Activated CD4-positive, alpha-beta T cell treated with anti-CD3 and anti-CD28 coated beads for 48 hours (primary cell): Measurements from ENCODE around the gene LARGE2.

ENCODE experiments used
- DNase-seq: peaks from one replicate; pipeline ENCODE4 v3.0.0-alpha.2; 2020

The LARGE2 gene

GRCh38 chr11:45922425-45923082 is at the start of gene LARGE2:
TSS of gene LARGE2 (plus strand) at chr11:45922656. CDS start at chr11:45922883, 227 bp downstream.
- no peak for DNase-seq

- DNase-seq = no peak
These were observed 46.1 kb upstream of the LARGE2 start for GRCh38 chr11:45876401-45876800.

- DNase-seq = no peak
These were observed 45.2 kb upstream of the LARGE2 start for GRCh38 chr11:45877221-45877620.

DNA sequence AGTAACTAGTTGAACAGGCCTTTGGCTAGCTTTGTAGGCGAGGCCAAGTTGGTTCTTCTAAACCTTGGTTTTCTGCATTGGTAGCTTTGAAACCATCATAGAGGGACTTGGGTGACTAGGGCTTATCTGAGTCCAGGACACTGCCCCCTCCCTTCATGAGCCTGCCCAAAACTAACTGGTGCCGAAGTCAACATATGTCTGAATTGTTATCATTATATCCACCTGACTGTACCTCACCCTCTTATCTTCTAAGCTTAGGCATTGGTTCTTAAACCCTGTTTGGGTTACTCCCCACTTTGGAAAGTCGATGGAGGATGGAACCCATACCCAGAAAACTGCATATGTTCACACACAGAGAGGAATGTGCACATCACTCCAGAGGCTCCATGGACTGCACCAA is 44.6 kb upstream of the LARGE2 start:
- DNase-seq = no peak

DNA sequence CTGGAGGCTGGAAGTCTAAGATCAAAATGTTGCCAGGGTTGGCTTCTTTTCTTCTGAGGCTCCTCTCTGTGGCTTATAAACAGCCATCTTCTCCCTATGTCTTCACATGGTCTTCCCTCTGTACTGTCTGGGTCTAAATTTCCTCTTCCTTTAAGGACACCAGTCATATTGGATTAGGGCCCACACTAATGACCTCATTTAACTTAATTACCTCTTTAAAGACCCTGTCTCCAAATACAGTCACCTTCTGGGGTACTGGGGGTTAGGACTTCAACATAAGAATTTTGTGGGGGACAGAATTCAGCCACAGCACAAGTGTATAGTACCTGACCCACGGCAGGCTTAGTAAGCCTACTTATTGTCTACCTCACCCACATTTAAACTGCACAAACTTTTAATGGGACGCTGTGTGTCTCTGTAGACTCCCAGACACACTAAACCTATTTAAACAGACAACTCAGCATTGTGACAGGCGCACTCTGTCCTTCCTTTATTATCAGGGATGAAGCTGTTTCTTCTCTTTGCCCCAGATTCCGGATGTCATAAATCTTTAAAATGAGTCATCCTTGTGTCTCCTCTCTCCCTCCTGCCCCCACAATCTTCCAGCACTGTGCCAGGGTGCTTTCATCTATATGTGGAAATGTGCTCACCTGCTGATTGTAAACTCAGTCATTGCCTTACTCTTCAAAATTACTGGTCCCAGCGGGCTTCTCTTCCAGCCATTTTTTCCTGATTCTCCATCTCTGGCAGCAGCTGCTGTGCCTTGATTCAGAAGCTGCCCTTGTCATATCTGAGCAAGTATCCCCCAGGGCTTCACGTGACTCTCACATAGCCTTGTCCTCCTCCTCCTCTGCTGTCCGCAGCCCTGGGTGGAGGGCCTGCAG is 42.4 kb upstream of the LARGE2 start:
- DNase-seq = no peak

- no peak for DNase-seq
These were observed 41.5 kb upstream of the LARGE2 start for GRCh38 chr11:45880772-45881570.

DNA sequence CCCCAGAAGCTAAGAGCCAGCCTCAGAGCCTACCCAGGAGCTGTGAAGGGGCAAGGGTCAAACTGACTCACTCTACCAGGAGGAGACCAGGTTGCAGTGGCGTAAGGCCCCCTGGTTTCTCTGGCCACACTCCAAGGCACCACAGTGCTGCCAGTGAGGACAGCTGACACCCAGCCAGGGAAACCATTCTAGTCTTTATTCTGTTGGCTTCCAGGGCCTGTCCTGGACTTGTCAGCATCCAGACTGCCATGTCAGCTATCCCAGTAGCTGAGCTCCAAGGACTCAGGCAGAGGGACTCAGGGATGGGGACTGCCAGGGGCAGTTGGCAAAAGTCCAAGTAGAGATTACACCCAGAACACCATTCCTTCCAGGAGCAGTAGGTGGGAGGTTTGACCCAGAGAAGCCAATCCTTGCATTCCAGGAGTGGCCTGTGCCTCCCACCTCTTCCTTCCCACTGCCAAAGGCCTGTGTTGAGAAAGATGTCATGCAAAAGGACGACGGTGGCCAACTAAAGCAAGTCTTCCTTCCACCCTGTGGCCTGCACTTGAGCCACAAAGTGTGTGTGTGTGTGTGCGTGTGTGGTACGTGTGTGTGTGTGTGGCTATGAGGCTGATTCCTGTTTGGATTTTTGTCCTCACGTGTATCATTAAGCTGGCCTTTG is 40.6 kb upstream of the LARGE2 start:
- DNase-seq = no peak

DNA sequence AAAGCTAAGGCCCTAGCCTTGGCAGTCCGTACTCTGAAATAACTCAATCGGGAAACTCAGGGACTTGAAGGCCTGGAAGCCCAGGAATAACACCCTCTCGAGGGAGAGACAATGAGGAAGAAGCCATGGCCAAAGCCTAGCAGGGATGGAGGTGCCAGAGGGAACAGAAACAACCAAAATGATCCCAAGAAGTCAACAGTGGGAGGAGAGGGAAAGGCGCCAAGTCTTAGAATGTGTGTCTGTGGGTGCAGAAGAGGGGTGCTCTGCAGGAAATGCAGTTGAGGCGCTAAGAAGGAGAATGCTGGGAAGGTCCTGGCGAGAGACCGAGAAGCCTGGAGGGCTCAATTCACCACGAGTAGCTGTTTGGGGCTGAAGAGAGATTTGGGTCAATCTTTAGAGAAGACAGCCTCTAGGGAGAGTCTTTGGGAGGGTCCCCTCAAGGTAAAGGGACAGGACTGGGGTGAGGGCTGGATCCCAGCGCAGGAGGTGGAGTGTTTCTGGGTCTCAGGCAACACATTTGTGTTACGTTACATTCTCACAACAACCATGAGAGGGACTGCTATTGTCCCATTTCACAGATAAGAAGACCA is 37.8 kb upstream of the LARGE2 start:
- no peak for DNase-seq

GRCh38 chr11:45885274-45885920 is 37.1 kb upstream of the LARGE2 start, which contains the start of gene MAPK8IP1:
TSS of gene MAPK8IP1 (plus strand) at chr11:45885651. CDS start at chr11:45885821, 170 bp downstream.
- DNase-seq = peak; percentile 59

GRCh38 chr11:45885921-45886721 is 36.3 kb upstream of the LARGE2 start:
- DNase-seq = no peak

- no peak for DNase-seq
These were observed 35.5 kb upstream of the LARGE2 start for GRCh38 chr11:45886816-45887520.

DNA sequence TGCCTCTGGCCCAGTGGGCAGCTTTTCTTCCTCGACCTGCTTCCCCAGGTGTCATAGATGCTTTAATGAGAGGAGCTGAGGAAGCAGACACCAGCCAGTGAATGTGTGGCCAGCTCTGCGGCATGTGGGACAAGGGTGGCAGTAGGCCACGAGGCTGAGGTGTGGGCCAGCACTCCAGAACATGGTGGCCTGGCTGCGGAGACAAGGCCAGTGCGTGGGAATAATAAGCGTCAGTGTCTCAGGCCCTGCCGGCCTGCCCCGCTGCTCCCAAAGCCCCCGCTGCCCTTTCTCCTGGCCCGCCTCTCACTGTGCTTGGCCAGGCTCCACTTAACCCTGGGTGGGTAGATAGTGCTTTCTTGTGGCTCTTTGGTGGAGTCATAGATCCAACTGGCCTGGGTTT is 34.9 kb upstream of the LARGE2 start:
- DNase-seq = no peak

GRCh38 chr11:45889555-45889954 is 32.9 kb upstream of the LARGE2 start:
- DNase-seq = no peak

DNA sequence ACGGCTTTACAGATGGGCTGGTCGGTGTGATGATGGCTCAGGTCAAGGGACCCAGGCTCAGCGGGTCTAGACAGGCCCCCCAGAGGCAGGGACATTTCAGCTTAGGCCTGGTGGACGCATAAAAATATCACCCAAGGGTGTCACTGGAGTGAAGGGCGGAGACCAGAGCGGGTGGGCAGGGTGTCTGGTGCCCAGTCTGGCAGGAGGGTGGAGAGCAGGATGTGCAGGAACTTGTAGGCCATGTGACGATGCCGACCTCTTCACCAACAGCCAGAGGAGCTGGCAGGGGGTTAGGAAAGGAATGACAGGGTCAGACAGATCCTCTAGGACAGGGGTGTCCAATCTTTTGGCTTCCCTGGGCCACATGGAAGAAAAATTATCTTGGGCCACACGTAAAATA is 32.5 kb upstream of the LARGE2 start:
- no peak for DNase-seq

DNA sequence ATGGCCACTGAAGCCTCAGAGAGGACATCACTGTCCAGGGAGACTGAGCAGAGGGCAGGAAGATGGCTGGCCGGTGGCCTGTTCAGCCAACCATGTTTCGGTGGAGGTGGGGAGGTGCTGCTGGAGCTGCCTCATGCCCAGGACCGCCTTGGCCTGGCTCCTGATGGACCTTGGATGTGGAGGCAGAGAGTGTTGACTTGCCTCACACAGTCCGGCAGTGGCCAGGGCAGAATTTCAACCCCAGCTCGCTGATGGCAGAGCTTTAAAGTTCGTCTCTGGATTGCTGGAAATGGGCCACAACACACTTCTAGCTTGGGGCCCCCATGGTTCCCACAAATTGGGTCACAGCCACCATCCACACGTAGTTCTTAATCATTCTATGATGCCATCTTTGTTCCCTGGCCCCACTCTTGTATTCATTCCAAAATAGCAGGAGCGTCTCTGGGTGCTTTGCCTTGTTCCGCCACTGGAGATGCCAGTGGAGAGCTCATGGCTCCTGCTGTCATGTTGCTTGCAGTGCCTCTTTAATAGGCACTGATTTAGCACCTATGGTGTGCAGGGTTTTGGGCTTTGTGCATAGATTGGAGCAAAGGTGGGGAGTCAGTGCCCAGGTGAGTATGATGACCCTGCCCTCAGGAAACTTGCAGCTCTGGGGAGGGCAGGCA is 31.4 kb upstream of the LARGE2 start:
- DNase-seq = no peak

DNA sequence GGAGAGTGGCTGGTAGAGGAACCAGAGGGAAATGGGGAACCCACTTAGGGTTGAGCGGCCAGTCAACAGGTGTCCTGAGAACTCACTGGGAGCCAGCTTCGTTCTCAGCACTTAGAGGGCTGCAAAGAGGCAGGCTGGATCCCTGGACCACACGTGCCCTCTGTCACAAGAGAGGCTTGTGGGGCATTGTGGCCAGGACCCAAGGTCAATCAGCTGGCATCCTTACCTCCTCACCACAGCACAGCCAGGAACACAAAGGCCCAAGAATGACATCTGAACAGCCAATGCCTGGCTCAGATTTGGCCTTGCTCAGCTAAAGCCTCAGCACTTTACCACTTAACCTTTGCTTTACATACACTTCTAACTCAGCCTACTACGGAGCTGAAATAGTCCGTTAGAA is 29.6 kb upstream of the LARGE2 start:
- no peak for DNase-seq

DNA sequence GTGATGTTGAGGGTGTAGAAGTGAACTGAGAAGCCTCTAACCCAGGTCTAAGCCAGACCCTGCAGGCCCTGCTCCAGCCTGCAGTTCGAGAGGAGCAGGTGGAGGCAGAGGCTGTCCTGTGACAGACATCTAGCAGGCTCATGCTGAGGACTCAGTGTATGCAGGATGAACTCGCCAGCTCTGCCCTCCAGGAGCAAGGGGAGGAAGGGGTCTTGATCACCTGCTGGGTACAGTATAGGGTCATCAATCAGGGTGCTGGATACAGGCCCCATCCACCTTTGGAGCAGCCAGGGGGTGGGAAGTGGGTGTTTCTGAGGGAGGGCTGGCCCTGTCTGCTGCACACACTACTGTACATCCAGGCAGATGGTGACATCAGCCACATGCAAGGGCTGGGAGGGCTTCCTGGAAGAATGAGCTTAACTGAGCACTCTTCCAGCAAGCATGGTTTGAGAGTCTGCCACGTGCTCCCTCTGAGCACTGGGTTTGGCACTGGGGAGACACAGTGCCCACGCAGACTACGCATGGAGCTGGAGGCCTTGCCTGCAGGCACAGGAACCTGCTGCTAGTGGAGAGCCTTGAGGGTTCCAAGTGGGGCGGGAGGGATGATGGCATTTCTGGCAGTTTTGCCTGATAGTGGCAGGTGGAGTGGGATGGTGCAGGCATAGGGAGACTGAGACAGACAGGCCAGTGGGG is 27.8 kb upstream of the LARGE2 start:
- DNase-seq = no peak

- no peak for DNase-seq
These were observed 26.8 kb upstream of the LARGE2 start for GRCh38 chr11:45895553-45896259.
